HepG2 (cell line): ENCODE data around the gene ABCB6. TPM values are rescaled to one million over a fixed set of nuclear protein-coding genes. Genes with fewer than 3 reads are reported as not detected.

ENCODE experiments used
- CEBPG ChIP-seq: IDR thresholded peaks from 2 replicates; pipeline ENCODE4 v1.6.1; 2016
- FIP1L1 ChIP-seq: fragments of 200-400 bp; formaldehyde crosslinking; IDR thresholded peaks from 2 replicates; pipeline ENCODE4 v1.6.1; 2018; ENCODE audit warnings: low read depth, mild to moderate bottlenecking, low read length, moderate library complexity, borderline replicate concordance; ENCODE audit not compliant: insufficient read depth
- GABPB1 ChIP-seq: IDR thresholded peaks from 2 replicates; pipeline ENCODE4 v1.6.1; 2016; ENCODE audit warnings: mild to moderate bottlenecking, missing genetic modification reagents, moderate library complexity, missing compliant biosample characterization
- MIER3 ChIP-seq: IDR thresholded peaks from 2 replicates; pipeline ENCODE4 v1.6.1; 2016; ENCODE audit warnings: missing compliant biosample characterization, borderline replicate concordance
- NAIF1 ChIP-seq: sonication (generic); formaldehyde crosslinking; IDR thresholded peaks from 2 replicates; pipeline ENCODE4 v1.5.0; 2020; ENCODE audit warnings: mild to moderate bottlenecking, missing genetic modification reagents, borderline replicate concordance
- NBN ChIP-seq: fragments of 450-650 bp; conservative IDR thresholded peaks from 2 replicates; pipeline ENCODE4 v1.6.1; 2017
- ONECUT2 ChIP-seq: sonication (generic); formaldehyde crosslinking; IDR thresholded peaks from 2 replicates; pipeline ENCODE4 v1.4.0; 2020; ENCODE audit warnings: missing genetic modification reagents
- THAP11 ChIP-seq: IDR thresholded peaks from 2 replicates; pipeline ENCODE4 v1.6.1; 2016; ENCODE audit warnings: missing biosample characterization, missing genetic modification reagents
- TMF1 ChIP-seq: sonication (generic); formaldehyde crosslinking; IDR thresholded peaks from 2 replicates; pipeline ENCODE4 v1.8.1; 2022; ENCODE audit warnings: low read depth, missing genetic modification reagents
- ZNF567 ChIP-seq: sonication (generic); formaldehyde crosslinking; IDR thresholded peaks from 2 replicates; pipeline ENCODE4 v1.8.1; 2023; ENCODE audit warnings: mild to moderate bottlenecking, missing genetic modification reagents, borderline replicate concordance
- ZNF766 ChIP-seq: sonication (generic); formaldehyde crosslinking; IDR thresholded peaks from 2 replicates; pipeline ENCODE4 v1.5.0; 2020; ENCODE audit warnings: missing genetic modification reagents, borderline replicate concordance
- polyA plus RNA-seq, 8 experiments: library from polyadenylated mRNA; depleted of rRNA in 3 of 8; stranded (reverse) in 7 of 8; unstranded in 1 of 8; fragments of >200 nt; fragmentation: Illumina TruSeq in 4 of 8; extraction: Trizol in 4 of 8; gene quantifications; 2 replicates each; pipeline versions ENCODE4 v1.2.1 to v1.2.3, GENCODE V29; 2011 to 2016; ENCODE audit warnings: low read depth in 4 of 8, missing spikeins in 1 of 8, mixed read lengths in 1 of 8; ENCODE audit not compliant: insufficient read depth in 1 of 8
- total RNA-seq, 5 experiments: library from RNA; depleted of rRNA; stranded (reverse); fragments of >200 nt; fragmentation: Illumina TruSeq; extraction: Trizol; gene quantifications; 2 replicates each; pipeline ENCODE4 v1.2.3, GENCODE V29; 2016; ENCODE audit warnings: low read depth in 1 of 5
- TF ChIP-seq, protein P1 (sequence below): sonication (generic); formaldehyde crosslinking; IDR thresholded peaks from 2 replicates; pipeline ENCODE4 v1.4.0; 2020; ENCODE audit warnings: missing genetic modification reagents, borderline replicate concordance
- TF ChIP-seq, protein P2 (sequence below): sonication (generic); formaldehyde crosslinking; IDR thresholded peaks from 2 replicates; pipeline ENCODE4 v1.5.0; 2020; ENCODE audit warnings: mild to moderate bottlenecking, missing genetic modification reagents, borderline replicate concordance
- TF ChIP-seq, protein P3 (sequence below): sonication (generic); formaldehyde crosslinking; IDR thresholded peaks from 2 replicates; pipeline ENCODE4 v1.5.1; 2020; ENCODE audit warnings: missing genetic modification reagents, mild to moderate bottlenecking, borderline replicate concordance
- TF ChIP-seq, protein P4 (sequence below): sonication (generic); formaldehyde crosslinking; IDR thresholded peaks from 2 replicates; pipeline ENCODE4 v1.4.0; 2020; ENCODE audit warnings: missing genetic modification reagents

ABCB6 gene
- total and polyA plus RNA-seq, 2 of the 13 experiments (the other 11 are each of a cell fraction or from before 2014, with no cell fraction given): 91.1 to 137 TPM

DNA sequence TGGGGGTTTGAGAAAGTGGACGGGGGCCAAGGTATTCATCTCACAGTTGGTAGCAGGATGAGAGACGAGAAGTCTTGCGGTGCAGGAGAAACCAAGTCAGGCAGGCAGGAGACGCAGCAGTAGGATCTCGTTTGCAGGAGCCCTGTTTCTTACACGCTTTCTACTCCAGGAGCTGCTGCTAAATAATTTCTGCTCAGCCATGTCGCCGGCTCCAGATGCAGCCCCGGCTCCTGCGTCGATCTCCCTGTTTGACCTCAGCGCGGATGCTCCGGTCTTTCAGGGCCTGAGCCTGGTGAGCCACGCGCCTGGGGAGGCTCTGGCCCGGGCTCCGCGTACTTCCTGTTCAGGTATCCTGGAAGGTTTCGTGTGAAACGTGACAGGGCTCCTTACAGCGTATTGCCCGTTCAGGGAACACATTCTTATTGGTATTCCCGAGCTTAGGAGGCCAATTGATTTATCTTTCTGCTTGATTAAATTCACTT lies 11.3 kb upstream of the ABCB6 start (continued):
- TF ChIP-seq FIP1L1 (no peak), ZNF567 (0 out of 2 replicates have a peak, but pooled peaks have one; percentile 61), ZNF766 (CRISPR knock-in tag) (peak; percentile 16; the same call in 1 of the 2 replicates), NBN (no peak), ONECUT2 (no peak), GABPB1 (CRISPR knock-in tag) (peak; percentile 66), CEBPG (CRISPR knock-in tag) (0 out of 2 replicates have a peak, but pooled peaks have one; percentile 12), NAIF1 (CRISPR knock-in tag) (no peak), THAP11 (no peak), TMF1 (no peak), MIER3 (CRISPR knock-in tag) (no peak)
- TF ChIP-seq, protein P1, sequence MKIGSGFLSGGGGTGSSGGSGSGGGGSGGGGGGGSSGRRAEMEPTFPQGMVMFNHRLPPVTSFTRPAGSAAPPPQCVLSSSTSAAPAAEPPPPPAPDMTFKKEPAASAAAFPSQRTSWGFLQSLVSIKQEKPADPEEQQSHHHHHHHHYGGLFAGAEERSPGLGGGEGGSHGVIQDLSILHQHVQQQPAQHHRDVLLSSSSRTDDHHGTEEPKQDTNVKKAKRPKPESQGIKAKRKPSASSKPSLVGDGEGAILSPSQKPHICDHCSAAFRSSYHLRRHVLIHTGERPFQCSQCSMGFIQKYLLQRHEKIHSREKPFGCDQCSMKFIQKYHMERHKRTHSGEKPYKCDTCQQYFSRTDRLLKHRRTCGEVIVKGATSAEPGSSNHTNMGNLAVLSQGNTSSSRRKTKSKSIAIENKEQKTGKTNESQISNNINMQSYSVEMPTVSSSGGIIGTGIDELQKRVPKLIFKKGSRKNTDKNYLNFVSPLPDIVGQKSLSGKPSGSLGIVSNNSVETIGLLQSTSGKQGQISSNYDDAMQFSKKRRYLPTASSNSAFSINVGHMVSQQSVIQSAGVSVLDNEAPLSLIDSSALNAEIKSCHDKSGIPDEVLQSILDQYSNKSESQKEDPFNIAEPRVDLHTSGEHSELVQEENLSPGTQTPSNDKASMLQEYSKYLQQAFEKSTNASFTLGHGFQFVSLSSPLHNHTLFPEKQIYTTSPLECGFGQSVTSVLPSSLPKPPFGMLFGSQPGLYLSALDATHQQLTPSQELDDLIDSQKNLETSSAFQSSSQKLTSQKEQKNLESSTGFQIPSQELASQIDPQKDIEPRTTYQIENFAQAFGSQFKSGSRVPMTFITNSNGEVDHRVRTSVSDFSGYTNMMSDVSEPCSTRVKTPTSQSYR (CRISPR knock-in tag): 0 out of 2 replicates have a peak, but pooled peaks have one; percentile 22
- TF ChIP-seq, protein P2, sequence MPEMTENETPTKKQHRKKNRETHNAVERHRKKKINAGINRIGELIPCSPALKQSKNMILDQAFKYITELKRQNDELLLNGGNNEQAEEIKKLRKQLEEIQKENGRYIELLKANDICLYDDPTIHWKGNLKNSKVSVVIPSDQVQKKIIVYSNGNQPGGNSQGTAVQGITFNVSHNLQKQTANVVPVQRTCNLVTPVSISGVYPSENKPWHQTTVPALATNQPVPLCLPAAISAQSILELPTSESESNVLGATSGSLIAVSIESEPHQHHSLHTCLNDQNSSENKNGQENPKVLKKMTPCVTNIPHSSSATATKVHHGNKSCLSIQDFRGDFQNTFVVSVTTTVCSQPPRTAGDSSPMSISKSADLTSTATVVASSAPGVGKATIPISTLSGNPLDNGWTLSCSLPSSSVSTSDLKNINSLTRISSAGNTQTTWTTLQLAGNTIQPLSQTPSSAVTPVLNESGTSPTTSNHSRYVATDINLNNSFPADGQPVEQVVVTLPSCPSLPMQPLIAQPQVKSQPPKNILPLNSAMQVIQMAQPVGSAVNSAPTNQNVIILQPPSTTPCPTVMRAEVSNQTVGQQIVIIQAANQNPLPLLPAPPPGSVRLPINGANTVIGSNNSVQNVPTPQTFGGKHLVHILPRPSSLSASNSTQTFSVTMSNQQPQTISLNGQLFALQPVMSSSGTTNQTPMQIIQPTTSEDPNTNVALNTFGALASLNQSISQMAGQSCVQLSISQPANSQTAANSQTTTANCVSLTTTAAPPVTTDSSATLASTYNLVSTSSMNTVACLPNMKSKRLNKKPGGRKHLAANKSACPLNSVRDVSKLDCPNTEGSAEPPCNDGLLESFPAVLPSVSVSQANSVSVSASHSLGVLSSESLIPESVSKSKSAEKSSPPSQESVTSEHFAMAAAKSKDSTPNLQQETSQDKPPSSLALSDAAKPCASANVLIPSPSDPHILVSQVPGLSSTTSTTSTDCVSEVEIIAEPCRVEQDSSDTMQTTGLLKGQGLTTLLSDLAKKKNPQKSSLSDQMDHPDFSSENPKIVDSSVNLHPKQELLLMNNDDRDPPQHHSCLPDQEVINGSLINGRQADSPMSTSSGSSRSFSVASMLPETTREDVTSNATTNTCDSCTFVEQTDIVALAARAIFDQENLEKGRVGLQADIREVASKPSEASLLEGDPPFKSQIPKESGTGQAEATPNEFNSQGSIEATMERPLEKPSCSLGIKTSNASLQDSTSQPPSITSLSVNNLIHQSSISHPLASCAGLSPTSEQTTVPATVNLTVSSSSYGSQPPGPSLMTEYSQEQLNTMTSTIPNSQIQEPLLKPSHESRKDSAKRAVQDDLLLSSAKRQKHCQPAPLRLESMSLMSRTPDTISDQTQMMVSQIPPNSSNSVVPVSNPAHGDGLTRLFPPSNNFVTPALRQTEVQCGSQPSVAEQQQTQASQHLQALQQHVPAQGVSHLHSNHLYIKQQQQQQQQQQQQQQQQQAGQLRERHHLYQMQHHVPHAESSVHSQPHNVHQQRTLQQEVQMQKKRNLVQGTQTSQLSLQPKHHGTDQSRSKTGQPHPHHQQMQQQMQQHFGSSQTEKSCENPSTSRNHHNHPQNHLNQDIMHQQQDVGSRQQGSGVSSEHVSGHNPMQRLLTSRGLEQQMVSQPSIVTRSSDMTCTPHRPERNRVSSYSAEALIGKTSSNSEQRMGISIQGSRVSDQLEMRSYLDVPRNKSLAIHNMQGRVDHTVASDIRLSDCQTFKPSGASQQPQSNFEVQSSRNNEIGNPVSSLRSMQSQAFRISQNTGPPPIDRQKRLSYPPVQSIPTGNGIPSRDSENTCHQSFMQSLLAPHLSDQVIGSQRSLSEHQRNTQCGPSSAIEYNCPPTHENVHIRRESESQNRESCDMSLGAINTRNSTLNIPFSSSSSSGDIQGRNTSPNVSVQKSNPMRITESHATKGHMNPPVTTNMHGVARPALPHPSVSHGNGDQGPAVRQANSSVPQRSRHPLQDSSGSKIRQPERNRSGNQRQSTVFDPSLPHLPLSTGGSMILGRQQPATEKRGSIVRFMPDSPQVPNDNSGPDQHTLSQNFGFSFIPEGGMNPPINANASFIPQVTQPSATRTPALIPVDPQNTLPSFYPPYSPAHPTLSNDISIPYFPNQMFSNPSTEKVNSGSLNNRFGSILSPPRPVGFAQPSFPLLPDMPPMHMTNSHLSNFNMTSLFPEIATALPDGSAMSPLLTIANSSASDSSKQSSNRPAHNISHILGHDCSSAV (CRISPR knock-in tag): 0 out of 2 replicates have a peak, but pooled peaks have one; percentile 17
- TF ChIP-seq, protein P3, sequence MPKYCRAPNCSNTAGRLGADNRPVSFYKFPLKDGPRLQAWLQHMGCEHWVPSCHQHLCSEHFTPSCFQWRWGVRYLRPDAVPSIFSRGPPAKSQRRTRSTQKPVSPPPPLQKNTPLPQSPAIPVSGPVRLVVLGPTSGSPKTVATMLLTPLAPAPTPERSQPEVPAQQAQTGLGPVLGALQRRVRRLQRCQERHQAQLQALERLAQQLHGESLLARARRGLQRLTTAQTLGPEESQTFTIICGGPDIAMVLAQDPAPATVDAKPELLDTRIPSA (CRISPR knock-in tag): no peak
- TF ChIP-seq, protein P4, sequence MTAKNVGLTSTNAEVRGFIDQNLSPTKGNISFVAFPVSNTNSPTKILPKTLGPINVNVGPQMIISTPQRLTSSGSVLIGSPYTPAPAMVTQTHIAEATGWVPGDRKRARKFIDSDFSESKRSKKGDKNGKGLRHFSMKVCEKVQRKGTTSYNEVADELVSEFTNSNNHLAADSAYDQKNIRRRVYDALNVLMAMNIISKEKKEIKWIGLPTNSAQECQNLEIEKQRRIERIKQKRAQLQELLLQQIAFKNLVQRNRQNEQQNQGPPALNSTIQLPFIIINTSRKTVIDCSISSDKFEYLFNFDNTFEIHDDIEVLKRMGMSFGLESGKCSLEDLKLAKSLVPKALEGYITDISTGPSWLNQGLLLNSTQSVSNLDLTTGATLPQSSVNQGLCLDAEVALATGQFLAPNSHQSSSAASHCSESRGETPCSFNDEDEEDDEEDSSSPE (CRISPR knock-in tag): peak; percentile 33; the same call in 1 of the 2 replicates
